Fibroblast of the aortic adventitia (primary cell): ENCODE data around the gene SLC2A13. TPM values are rescaled to one million over a fixed set of nuclear protein-coding genes. Genes with fewer than 3 reads are reported as not detected.
A peak's percentile ranks its signal among the peaks of the same experiment; 100 is the strongest.

Experiments used
- DNase-seq: peaks from one replicate; pipeline ENCODE4 v3.0.0-alpha.2; 2010; ENCODE audit warnings: low read depth
- H3K4me3 ChIP-seq: 2 replicates; pipeline ENCODE4 v1.5.1; 2011; ENCODE audit warnings: low read depth, mild to moderate bottlenecking, control low read depth, low read length, moderate library complexity
- total RNA-seq: library from RNA; depleted of rRNA; stranded (reverse); fragments of >200 nt; gene quantifications from 2 replicates; pipeline ENCODE4 v1.2.3, GENCODE V29; 2012; ENCODE audit warnings: low replicate concordance
- TF ChIP-seq, protein P1 (sequence below): IDR thresholded peaks from 2 replicates; pipeline ENCODE4 v1.5.1; 2011; ENCODE audit warnings: mild to moderate bottlenecking, low read length, control low read depth, inconsistent platforms; ENCODE audit not compliant: insufficient read depth

Gene SLC2A13
- total RNA-seq, 1 donor = 16.6 TPM

DNA sequence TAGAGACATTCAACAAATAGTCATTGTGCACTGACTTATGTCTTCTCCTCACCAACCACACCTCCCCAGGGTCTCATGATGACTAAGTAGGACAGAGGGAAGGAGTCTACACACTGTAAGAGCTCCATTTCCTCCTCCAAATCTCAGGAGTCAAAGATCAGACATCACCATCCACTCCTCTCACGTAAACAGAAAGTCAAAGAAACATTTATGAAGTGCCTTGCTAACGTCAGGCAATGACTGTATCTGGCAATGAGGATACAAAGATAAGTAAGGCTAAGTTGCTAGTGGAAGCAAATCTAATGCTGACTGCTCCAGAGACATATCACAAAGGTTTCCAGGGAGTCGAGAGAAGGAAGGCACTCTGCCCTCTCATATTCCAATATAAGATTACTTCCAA, 88.9 kb downstream of the SLC2A13 start:
- DNase-seq = peak; percentile 81
- no peak overlapping the region for H3K4me3 ChIP-seq
- TF ChIP-seq, protein P1, sequence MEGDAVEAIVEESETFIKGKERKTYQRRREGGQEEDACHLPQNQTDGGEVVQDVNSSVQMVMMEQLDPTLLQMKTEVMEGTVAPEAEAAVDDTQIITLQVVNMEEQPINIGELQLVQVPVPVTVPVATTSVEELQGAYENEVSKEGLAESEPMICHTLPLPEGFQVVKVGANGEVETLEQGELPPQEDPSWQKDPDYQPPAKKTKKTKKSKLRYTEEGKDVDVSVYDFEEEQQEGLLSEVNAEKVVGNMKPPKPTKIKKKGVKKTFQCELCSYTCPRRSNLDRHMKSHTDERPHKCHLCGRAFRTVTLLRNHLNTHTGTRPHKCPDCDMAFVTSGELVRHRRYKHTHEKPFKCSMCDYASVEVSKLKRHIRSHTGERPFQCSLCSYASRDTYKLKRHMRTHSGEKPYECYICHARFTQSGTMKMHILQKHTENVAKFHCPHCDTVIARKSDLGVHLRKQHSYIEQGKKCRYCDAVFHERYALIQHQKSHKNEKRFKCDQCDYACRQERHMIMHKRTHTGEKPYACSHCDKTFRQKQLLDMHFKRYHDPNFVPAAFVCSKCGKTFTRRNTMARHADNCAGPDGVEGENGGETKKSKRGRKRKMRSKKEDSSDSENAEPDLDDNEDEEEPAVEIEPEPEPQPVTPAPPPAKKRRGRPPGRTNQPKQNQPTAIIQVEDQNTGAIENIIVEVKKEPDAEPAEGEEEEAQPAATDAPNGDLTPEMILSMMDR = no peak

DNA sequence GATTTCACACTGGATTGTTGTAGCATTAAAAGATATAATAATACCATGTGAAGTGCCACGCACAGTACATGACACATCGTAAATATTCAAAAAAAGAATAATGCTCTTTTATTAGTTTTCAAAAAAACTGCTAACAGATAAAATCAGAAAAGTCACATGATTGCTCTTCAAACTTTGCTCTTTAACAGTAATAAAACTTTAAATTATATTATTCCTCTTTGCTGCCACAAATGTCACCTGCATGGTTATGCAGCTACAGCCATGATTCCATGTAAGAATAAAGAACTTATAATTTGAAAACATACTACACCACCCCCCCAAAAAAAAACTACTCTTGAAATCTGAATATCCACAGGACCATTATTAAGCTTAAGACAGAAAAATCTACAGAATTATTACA, 90.0 kb downstream of the SLC2A13 start:
- DNase-seq = no peak
- TF ChIP-seq, protein P1 = no peak
- no peak overlapping the region for H3K4me3 ChIP-seq

DNA sequence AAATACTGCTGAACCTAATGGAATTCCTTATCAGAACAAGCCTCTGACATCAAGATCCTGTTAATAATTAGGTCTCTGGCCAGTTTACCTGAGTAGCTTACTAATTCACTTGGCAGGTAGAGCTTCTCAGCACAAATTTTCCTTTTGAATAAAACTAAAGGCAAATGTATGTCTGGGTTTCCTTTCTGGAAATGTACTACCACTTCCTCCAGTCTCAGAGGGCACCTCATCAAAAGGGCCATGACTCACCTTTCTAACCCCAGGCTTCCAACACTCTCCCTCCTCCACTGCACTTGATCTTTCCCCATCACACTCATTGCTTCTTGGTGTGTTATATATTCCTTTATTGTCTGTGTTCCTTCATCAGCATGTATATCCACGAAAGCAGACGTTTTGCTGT, 90.5 kb downstream of the SLC2A13 start:
- TF ChIP-seq, protein P1 = no peak
- H3K4me3 ChIP-seq = no peak overlapping the region
- no peak for DNase-seq

DNA sequence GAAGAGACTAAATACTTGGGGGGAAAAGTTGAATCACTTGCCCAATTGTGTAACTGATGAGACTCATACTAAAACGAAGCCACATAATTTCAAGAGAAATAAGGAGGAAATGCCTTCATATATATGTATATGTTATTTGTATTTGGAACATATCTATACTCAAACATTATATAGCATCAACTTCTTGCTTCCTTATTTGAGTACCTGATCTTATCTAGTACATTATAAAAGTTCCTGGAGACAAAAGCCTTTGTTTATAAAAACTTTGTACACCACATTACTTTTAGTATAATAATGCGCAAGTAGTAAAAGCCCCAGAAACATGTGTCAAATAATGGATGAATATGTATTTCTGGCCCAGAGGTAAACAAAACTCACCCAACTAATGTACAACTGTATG, 92.0 kb downstream of the SLC2A13 start:
- DNase-seq = no peak
- H3K4me3 ChIP-seq = no peak overlapping the region
- TF ChIP-seq, protein P1 = no peak

DNA sequence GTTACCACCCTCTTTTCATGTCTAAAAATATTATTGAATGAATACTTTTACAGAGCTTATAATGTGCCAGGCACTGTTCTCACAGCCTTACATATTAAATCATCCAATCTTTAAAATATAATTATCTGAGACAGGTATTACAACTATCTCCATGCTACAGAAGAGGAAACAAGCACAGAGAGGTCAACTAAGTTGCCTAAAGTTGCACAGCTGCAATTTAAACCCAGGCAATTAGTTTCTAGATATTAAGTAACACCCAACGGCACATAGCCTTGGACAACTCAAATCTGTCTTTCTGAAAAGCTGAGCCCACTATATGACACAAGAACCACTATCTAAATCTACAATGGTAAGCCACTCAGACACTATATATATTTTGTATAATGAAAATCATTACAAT, 92.6 kb downstream of the SLC2A13 start:
- H3K4me3 ChIP-seq = no peak overlapping the region
- TF ChIP-seq, protein P1 = no peak
- no peak for DNase-seq

DNA sequence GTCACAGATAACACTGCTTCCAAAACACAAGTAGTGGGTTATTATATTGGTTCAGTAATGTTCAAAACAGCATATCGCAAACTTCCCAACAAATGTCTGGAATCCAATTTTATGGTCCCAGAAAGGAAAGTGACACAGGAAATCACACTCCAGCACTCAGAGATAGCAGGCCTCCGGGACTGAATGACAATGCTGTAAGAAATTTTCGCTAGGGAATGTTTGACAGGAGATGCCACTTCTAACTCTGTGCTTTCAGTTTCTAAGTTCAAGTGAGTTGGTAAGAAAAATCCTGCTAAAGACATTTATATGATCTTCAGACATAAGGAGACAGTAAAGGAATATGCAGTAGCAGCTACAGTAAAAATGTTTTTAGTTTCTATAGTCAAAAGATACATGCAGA, 93.2 kb downstream of the SLC2A13 start:
- DNase-seq = no peak
- TF ChIP-seq, protein P1 = no peak
- H3K4me3 ChIP-seq = no peak overlapping the region

DNA sequence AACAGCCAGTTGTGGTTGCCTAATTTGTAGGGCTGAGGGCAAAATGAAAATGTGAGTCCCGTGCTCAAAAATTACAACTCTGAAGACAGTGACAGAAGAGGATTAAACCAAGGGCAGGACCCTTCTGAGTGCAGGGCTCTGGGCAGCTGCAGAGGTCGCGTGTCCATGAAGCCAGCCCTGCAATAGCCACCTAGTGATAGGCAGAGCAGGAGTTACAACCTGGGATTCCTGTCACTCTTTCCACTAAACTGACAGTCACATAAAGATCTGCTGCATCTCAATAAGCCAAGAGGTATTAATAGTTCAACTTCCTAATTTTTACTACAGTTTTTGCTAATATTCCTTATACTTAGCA, 94.1 kb downstream of the SLC2A13 start:
- no peak overlapping the region for H3K4me3 ChIP-seq
- TF ChIP-seq, protein P1 = no peak

More for the DNA sequence above, 94.1 kb downstream of the SLC2A13 start:
- DNase-seq = no peak
